ENCODE data around the gene HFE.
"Not testable (repeated sequence)": the region's sequence is repeated elsewhere in the genome, so short reads cannot be mapped to it uniquely, and the experiment has no call there.

The HFE gene

DNA sequence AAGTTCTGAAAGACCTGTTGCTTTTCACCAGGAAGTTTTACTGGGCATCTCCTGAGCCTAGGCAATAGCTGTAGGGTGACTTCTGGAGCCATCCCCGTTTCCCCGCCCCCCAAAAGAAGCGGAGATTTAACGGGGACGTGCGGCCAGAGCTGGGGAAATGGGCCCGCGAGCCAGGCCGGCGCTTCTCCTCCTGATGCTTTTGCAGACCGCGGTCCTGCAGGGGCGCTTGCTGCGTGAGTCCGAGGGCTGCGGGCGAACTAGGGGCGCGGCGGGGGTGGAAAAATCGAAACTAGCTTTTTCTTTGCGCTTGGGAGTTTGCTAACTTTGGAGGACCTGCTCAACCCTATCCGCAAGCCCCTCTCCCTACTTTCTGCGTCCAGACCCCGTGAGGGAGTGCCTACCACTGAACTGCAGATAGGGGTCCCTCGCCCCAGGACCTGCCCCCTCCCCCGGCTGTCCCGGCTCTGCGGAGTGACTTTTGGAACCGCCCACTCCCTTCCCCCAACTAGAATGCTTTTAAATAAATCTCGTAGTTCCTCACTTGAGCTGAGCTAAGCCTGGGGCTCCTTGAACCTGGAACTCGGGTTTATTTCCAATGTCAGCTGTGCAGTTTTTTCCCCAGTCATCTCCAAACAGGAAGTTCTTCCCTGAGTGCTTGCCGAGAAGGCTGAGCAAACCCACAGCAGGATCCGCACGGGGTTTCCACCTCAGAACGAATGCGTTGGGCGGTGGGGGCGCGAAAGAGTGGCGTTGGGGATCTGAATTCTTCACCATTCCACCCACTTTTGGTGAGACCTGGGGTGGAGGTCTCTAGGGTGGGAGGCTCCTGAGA lies at the start of gene HFE:
HFE (plus strand) TSS at position 146 of the 832 bp plus-strand sequence; CDS start at position 158, 12 bp downstream.
- DNase-seq (ENCODE audit: low read depth) = peak; percentile 75

DNA sequence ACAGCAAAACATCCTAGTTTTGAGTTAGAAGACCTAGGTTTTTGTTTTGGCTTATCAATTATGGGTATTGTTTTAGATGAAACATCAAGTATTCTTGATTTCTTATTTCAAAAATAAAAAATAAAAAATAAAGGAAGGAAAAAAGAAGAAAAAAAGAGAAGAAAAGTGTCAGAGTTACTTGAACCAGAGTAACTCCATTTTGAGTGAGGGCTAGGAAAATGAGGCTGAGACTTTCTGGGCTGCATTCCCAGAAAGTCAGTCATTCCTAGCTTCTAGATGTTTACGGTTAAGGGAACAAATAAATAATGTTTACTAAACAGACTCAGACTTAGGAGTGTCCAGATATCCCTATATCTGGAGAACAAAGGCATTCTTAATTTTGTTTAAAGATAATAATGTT lies 45.3 kb upstream of the HFE start:
- DNase-seq (ENCODE audit: low read depth) = no peak

DNA sequence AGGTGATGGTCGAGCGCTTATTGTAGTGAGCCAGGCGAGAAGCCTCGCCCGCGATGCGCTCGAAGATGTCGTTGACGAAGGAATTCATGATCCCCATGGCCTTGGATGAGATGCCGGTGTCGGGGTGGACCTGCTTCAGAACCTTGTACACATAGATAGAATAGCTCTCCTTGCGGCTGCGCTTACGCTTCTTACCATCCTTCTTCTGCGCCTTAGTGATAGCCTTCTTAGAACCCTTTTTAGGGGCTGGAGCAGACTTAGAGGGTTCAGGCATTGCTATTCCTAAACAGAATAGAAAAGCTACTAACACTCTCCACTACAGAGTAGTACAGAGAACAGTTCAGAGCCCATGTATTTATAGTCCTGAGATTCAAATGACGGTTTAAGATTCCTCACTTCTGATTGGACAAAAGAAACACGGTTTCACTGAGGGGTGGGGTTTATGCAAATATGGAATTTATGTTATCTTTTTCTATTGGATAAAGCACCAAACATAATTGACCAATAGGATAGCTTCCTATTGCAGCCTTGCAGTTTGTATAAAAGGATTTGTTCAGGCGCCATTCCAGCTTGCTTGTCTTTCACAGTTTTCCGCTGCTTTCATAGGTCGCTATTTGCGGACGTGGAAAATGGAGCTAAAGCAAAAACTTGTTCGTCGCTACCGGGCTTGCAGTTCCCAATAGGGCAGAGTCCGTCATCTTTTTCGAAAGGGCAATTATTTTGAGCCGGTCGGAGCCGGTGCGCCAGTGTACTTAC lies 43.7 kb upstream of the HFE start:
- DNase-seq (ENCODE audit: low read depth) = peak; percentile 98

DNA sequence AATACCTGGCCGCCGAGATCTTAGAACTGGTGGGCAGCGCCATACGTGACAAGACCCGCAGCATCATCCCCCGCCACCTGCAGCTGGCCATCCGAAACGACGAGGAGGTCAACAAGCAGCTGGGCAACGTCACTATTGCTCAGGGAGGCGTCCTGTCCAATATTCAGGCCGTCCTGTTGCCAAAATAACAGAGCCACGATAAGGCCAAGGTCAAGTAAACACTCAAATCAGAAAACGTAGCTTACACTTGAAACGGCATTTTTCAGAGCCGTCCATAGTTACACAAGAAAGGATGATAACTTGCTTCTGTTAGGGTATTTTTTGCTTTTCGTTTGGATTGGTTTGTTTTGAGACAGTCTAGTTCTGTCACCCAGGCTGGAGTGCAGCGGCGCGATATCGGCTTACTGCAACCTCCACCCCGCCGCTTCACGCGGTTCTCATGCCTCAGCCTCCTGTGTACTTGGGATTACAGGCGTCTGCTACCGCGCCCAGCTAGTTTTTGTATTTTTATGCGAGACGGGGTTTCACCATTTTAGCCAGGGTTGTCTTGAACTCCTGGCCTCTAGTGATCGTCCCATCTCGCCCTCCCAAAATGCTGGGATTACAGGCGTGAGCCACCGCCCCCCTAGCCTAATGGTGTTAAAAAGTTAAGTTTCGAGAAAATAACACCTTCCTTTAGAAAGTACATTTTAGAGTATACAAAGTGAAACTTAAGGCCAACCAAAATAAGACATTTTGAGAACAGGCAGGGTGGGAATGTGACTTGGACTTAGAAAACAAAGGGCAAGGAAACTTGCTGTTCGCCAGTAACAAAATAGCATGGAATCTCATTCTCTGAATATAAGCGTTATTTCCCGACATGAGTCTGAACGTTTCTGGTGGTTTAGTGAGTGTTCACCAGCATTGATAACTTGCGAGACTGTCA lies 42.8 kb upstream of the HFE start:
- DNase-seq (ENCODE audit: low read depth) = peak; percentile 43

DNA sequence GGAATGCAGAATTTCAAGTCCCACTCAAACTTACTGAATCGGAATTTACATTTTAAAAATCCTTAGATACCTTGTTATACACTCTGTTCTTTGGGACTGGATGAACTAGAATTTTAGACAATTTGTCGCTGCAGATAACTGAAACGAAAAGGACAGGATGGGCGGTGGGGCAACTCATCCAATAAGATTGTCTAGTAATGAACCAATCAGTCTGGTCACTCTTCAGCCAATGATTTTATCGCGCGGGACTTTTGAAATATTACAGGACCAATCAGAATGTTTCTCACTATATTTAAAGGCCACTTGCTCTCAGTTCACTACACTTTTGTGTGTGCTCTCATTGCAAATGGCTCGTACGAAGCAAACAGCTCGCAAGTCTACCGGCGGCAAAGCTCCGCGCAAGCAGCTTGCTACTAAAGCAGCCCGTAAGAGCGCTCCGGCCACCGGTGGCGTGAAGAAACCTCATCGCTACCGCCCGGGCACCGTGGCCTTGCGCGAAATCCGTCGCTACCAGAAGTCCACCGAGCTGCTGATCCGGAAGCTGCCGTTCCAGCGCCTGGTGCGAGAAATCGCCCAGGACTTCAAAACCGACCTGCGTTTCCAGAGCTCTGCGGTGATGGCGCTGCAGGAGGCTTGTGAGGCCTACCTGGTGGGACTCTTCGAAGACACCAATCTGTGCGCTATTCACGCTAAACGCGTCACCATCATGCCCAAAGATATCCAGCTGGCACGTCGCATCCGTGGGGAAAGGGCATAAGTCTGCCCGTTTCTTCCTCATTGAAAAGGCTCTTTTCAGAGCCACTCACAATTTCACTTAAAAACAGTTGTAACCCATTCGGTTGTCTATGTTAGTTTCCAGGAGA lies 41.9 kb upstream of the HFE start:
- DNase-seq (ENCODE audit: low read depth) = peak; percentile 96

GRCh38 chr6:26045928-26046368 lies 41.3 kb upstream of the HFE start:
- DNase-seq (ENCODE audit: low read depth) = no peak

- not testable (repeated sequence) for DNase-seq (ENCODE audit: low read depth)
Measured at GRCh38 chr6:26047329-26047728, 39.9 kb upstream of the HFE start.

DNA sequence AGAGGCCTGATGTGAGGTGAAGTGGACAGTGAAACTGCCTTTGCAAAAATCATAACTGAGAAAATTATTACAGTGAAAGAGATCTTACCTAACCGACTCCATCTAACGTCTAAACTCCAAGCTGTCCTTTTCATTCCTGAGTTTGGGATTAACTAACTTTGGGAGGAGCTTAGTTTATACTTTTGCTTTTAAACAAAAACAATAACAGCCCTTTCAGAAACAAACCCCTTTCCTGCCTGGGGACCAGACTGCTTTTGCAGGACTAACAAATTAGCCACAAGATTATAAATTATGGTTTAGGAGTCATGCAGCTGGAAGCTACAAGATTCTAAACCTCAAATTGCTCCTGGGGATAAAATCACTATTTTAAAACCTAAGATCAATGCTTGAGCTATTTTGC lies 38.6 kb upstream of the HFE start:
- DNase-seq (ENCODE audit: low read depth) = no peak

- no peak for DNase-seq (ENCODE audit: low read depth)
Measured at GRCh38 chr6:26051665-26052310, 35.4 kb upstream of the HFE start.

DNA sequence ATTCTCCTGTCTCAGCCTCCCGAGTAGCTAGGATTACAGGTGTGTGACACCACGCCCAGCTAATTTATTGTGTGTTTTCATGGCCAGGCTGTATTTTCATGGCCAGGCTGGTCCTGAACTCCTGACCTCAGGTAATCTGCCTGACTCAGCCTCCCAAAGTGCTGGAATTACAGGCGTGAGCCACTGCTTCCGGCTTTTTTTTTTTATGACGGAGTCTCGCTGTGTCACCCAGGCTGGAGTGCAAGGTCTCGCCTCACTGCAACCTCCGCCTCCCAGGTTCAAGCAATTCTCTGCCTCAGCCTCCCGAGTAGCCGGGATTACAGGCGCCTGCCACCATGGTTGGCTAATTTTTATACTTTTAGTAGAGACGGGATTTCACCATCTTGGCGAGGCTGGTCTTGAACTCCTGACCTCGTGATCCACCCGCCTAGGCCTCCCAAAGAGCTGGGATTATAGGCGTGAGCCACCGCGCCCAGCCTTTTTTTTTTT lies 34.4 kb upstream of the HFE start:
- not testable (repeated sequence) for DNase-seq (ENCODE audit: low read depth)

DNA sequence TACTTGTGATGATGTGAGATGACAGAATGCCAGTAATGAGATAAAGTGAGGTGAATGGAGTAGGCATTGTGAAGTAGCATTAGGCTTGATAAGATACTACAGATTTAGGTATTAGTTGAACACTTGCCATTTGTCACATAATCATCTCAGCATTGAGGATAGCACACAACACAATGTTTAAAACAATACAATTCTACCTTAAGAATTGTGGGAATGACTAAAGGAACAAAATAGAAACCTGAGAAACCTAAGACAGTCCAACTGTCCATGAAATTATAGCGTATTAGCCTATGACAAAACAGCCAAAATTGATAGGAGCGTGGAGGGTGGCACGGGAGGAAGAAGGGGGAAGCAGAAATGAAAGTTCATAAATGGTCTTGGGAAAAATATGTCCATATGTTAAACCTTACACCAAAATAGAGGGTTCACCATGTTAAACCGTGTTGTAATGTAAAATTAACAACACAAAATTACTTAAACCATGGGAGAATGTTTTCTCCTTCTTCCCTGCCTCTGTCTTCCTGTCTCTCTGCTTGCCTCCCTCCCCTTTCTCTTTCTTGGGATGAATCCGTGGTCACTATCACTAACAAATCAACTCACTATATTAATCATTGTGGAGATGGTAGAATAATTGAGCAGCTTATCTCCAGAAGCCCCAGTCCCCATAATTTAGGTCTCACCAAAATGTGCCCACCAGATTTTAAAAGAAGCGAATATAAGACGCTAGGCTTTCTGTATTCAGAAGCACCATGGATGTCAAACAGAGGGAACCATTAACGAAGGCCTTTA lies 33.0 kb upstream of the HFE start:
- peak; percentile 33 for DNase-seq (ENCODE audit: low read depth)

DNA sequence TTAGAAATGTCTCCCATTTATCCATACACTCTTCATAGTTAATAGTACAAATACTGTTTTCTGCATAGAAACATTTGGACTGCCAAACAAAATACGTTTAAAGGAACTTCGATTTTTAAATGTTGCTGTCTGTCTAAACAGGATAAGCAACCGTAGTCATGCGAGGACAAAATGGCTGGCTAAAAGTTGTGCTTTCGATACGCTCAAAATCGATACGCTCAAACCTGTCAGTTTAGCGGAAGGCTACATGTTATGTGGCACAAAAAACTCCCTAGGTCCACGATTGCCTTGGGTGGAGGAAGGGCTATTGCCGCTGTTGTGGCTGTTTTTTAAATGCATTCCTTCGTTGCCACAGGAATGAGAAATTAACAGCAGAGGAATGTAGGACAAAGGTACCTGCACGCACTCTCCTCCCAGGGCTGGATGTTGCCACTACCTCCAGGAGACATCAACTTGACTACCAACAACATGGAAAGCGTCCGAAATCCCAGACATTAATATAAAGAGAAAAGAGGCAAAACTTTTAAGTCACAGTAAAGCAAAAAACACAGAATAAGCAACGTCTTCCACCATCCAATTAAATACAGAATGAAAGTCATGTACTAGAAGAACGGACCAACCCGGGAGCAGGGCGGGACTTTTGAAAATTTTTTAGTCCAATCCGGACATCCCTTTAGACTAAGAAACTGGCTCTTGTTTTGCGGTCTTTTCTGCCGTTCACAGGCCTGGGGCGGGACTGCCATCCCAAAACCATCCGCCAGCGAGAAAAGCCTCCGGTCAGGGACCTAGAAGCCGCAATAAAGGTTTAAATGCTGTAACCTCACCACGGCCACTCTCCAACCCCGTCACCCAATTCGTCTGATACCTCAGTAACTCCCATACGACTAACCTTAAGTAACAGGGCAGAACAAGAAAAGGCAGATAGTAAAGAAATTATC lies 32.2 kb upstream of the HFE start:
- DNase-seq (ENCODE audit: low read depth) = peak; percentile 98

- peak; percentile 90 for DNase-seq (ENCODE audit: low read depth)
Measured at GRCh38 chr6:26055719-26056582, 31.3 kb upstream of the HFE start.

GRCh38 chr6:26056583-26057350 lies 30.5 kb upstream of the HFE start:
- peak; percentile 45 for DNase-seq (ENCODE audit: low read depth)

GRCh38 chr6:26057899-26058298 lies 29.3 kb upstream of the HFE start:
- no peak for DNase-seq (ENCODE audit: low read depth)

GRCh38 chr6:26058477-26059033 lies 28.7 kb upstream of the HFE start:
- DNase-seq (ENCODE audit: low read depth) = not testable (repeated sequence)
